MM.1S (cell line): ENCODE data around the gene NAGPA.

Experiments
- DNase-seq: peaks from one replicate; pipeline ENCODE4 v3.0.0-alpha.2; 2015
- H2AFZ ChIP-seq: fragments of 300-600 bp; sonication (generic); 2 replicates; pipeline ENCODE4 v1.6.0; 2016; ENCODE audit warnings: antibody characterized with exemption, low read length
- H3F3A ChIP-seq: fragments of 300-600 bp; sonication (generic); 2 replicates; pipeline ENCODE4 v1.6.1; 2016; ENCODE audit warnings: mild to moderate bottlenecking, antibody characterized with exemption, low read length, moderate library complexity, mixed read lengths; ENCODE audit not compliant: insufficient read depth
- H3K27ac ChIP-seq: fragments of 300-600 bp; sonication (generic); 2 replicates; pipeline ENCODE4 v1.5.1; 2016; ENCODE audit warnings: mild to moderate bottlenecking, low read length
- H3K27me3 ChIP-seq: fragments of 300-600 bp; sonication (generic); replicated peaks from 2 replicates; pipeline ENCODE4 v1.6.0; 2016; ENCODE audit warnings: low read length; ENCODE audit not compliant: insufficient read depth
- H3K36me3 ChIP-seq: fragments of 300-600 bp; sonication (generic); replicated peaks from 2 replicates; pipeline ENCODE4 v1.6.1; 2016; ENCODE audit warnings: mild to moderate bottlenecking, low read length, mixed read lengths; ENCODE audit not compliant: insufficient read depth
- H3K4me1 ChIP-seq: fragments of 300-600 bp; sonication (generic); 2 replicates; pipeline ENCODE4 v1.6.1; 2016; ENCODE audit warnings: low read length, mixed read lengths
- H3K4me2 ChIP-seq: fragments of 300-600 bp; sonication (generic); 2 replicates; pipeline ENCODE4 v1.6.0; 2016; ENCODE audit warnings: low read depth, low read length
- H3K4me3 ChIP-seq: fragments of 300-600 bp; sonication (generic); 2 replicates; pipeline ENCODE4 v1.5.1; 2016; ENCODE audit warnings: low read length, mixed read lengths
- H3K79me2 ChIP-seq: fragments of 300-600 bp; sonication (generic); 2 replicates; pipeline ENCODE4 v1.6.1; 2016; ENCODE audit warnings: mixed run types, low read length, mixed read lengths
- H3K9ac ChIP-seq: fragments of 300-600 bp; sonication (generic); 2 replicates; pipeline ENCODE4 v1.6.1; 2016; ENCODE audit warnings: low read length, mixed read lengths
- H3K9me2 ChIP-seq: fragments of 300-600 bp; sonication (generic); replicated peaks from 2 replicates; pipeline ENCODE4 v1.6.1; 2016; ENCODE audit warnings: mild to moderate bottlenecking, low read length, mixed read lengths; ENCODE audit not compliant: insufficient read depth
- H3K9me3 ChIP-seq: fragments of 300-600 bp; sonication (generic); replicated peaks from 2 replicates; pipeline ENCODE4 v1.6.1; 2016; ENCODE audit warnings: mild to moderate bottlenecking, low read length, mixed read lengths; ENCODE audit not compliant: insufficient read depth
- H4K20me1 ChIP-seq: fragments of 300-600 bp; sonication (generic); 2 replicates; pipeline ENCODE4 v1.6.1; 2016; ENCODE audit warnings: mild to moderate bottlenecking, low read length, moderate library complexity, mixed read lengths; ENCODE audit not compliant: insufficient read depth
- CTCF ChIP-seq: fragments of 300-600 bp; sonication (generic); IDR thresholded peaks from 2 replicates; pipeline ENCODE4 v1.5.1; 2016; ENCODE audit warnings: antibody characterized with exemption, low read length, mixed read lengths
- EZH2 ChIP-seq: fragments of 300-600 bp; sonication (generic); optimal IDR thresholded peaks from 2 replicates; pipeline ENCODE3; 2017; ENCODE audit warnings: low read depth, mild to moderate bottlenecking, antibody characterized with exemption, low read length, mixed read lengths
- EZH2phosphoT487 ChIP-seq: fragments of 300-600 bp; sonication (generic); IDR thresholded peaks from 2 replicates; pipeline ENCODE4 v1.6.1; 2018; ENCODE audit warnings: antibody characterized with exemption, low read length

Gene NAGPA

GRCh38 chr16:5030251-5030870 lies 3.4 kb downstream of the NAGPA start:
- no peaks in the 10 kb centered on the region for H3K9me3 ChIP-seq
- H3K27me3 ChIP-seq, result no peaks in the 10 kb centered on the region
- peaks cover 4% of the 10 kb centered on the region; the same call in 1 of the 2 replicates for H3K4me1 ChIP-seq
- no peak overlapping the region for H3K4me2 ChIP-seq
- TF ChIP-seq CTCF (no peak), EZH2phosphoT487 (no peak), EZH2 (no peak)
- H3K27ac ChIP-seq, result no peak overlapping the region
- no peak overlapping the region for H2AFZ ChIP-seq
- H3K4me3 ChIP-seq, result no peak overlapping the region
- no peaks in the 10 kb centered on the region for H3F3A ChIP-seq
- H3K9ac ChIP-seq, result no peak overlapping the region
- no peaks in the 10 kb centered on the region for H4K20me1 ChIP-seq
- no peaks in the 10 kb centered on the region for H3K36me3 ChIP-seq
- no peaks in the 10 kb centered on the region for H3K79me2 ChIP-seq
- no peak for DNase-seq
- no peaks in the 10 kb centered on the region for H3K9me2 ChIP-seq

- no peak for DNase-seq
- Histone ChIP-seq H3F3A (no peaks in the 10 kb centered on the region), H3K27ac (no peak overlapping the region), H3K4me1 (no peaks in the 10 kb centered on the region), H2AFZ (no peak overlapping the region), H3K27me3 (no peaks in the 10 kb centered on the region), H3K9ac (no peak overlapping the region), H3K4me2 (no peak overlapping the region), H3K4me3 (no peak overlapping the region), H4K20me1 (no peaks in the 10 kb centered on the region), H3K9me2 (no peaks in the 10 kb centered on the region), H3K79me2 (no peaks in the 10 kb centered on the region), H3K9me3 (no peaks in the 10 kb centered on the region), H3K36me3 (no peaks in the 10 kb centered on the region)
- TF ChIP-seq EZH2 (no peak), CTCF (no peak), EZH2phosphoT487 (no peak)
These were observed 4.7 kb downstream of the NAGPA start for GRCh38 chr16:5028950-5029475.

GRCh38 chr16:5027575-5028235 lies 6.0 kb downstream of the NAGPA start:
- Histone ChIP-seq H3K27me3 (peaks cover 11% of the 10 kb centered on the region), H3K79me2 (no peaks in the 10 kb centered on the region), H3K27ac (no peak overlapping the region), H3K9ac (no peak overlapping the region), H4K20me1 (no peaks in the 10 kb centered on the region), H3F3A (no peaks in the 10 kb centered on the region), H3K4me1 (no peaks in the 10 kb centered on the region), H3K4me3 (no peak overlapping the region), H2AFZ (no peak overlapping the region), H3K36me3 (no peaks in the 10 kb centered on the region), H3K9me2 (no peaks in the 10 kb centered on the region), H3K9me3 (no peaks in the 10 kb centered on the region), H3K4me2 (no peak overlapping the region)
- no peak for TF ChIP-seq CTCF
- no peak for TF ChIP-seq EZH2phosphoT487
- TF ChIP-seq EZH2, result no peak
- DNase-seq, result no peak
